ENCODE measurements around the gene RNF123.

RNF123 gene

GRCh38 chr3:49659756-49660155, 29.6 kb upstream of the RNF123 start:
- DNase-seq, result no peak

GRCh38 chr3:49661281-49661680, 28.1 kb upstream of the RNF123 start:
- no peak for DNase-seq

- no peak for DNase-seq
Measured at GRCh38 chr3:49662021-49662420, 27.3 kb upstream of the RNF123 start.

- DNase-seq, result no peak
Measured at GRCh38 chr3:49662720-49663413, 26.5 kb upstream of the RNF123 start.

- no peak for DNase-seq
Measured at GRCh38 chr3:49663831-49664230, 25.5 kb upstream of the RNF123 start.

- no peak for DNase-seq
Measured at GRCh38 chr3:49664300-49664699, 25.1 kb upstream of the RNF123 start.

- DNase-seq, result no peak
Measured at GRCh38 chr3:49665822-49666519, 23.4 kb upstream of the RNF123 start.

- no peak for DNase-seq
Measured at GRCh38 chr3:49666592-49666991, 22.8 kb upstream of the RNF123 start.

- no peak for DNase-seq
Measured at GRCh38 chr3:49667701-49668413, 21.5 kb upstream of the RNF123 start.

GRCh38 chr3:49668414-49668797, 21.0 kb upstream of the RNF123 start:
- peak; percentile 60 for DNase-seq

GRCh38 chr3:49668861-49669260, 20.5 kb upstream of the RNF123 start:
- no peak for DNase-seq

- no peak for DNase-seq
Measured at GRCh38 chr3:49669352-49669751, 20.0 kb upstream of the RNF123 start.

- DNase-seq, result no peak
Measured at GRCh38 chr3:49670940-49671290, 18.4 kb upstream of the RNF123 start.

GRCh38 chr3:49671291-49672288, 17.8 kb upstream of the RNF123 start:
- peak; percentile 87 for DNase-seq

- DNase-seq, result peak; percentile 92
Measured at GRCh38 chr3:49673121-49673714, 16.1 kb upstream of the RNF123 start.

GRCh38 chr3:49673715-49674496, 15.5 kb upstream of the RNF123 start, which contains the start of gene APEH:
TSS of gene APEH (plus strand) at chr3:49674351. CDS start at chr3:49674402, 51 bp downstream.
- peak; percentile 100 for DNase-seq

GRCh38 chr3:49674497-49674983, 14.8 kb upstream of the RNF123 start:
- no peak for DNase-seq

GRCh38 chr3:49675912-49676311, 13.4 kb upstream of the RNF123 start:
- DNase-seq, result no peak

GRCh38 chr3:49680493-49681231, 8.7 kb upstream of the RNF123 start:
- DNase-seq, result no peak

GRCh38 chr3:49681232-49681522, 8.2 kb upstream of the RNF123 start:
- DNase-seq, result no peak

- DNase-seq, result no peak
Measured at GRCh38 chr3:49681543-49681942, 7.8 kb upstream of the RNF123 start.

Data from hematopoietic multipotent progenitor cell treated with erythropoietin and hydrocortisone succinate and interleukin-3 and kit ligand, for 4 days (in vitro differentiated cells).